Forelimb muscle (tissue), 1 donor: ENCODE results near the gene RPA1. TPM values are rescaled to one million over a fixed set of nuclear protein-coding genes. Genes with fewer than 3 reads are reported as not detected.
"Not testable (repeated sequence)": the region's sequence is repeated elsewhere in the genome, so short reads cannot be mapped to it uniquely, and the experiment has no call there.

Experiments used
- DNase-seq: peaks from one replicate; pipeline ENCODE4 v3.0.0-alpha.2; 2013; ENCODE audit warnings: low read depth
- polyA plus RNA-seq: library from polyadenylated mRNA; unstranded; fragments of 120-200 nt; gene quantifications from one replicate; pipeline ENCODE4 v1.2.1, GENCODE V29; 2013; ENCODE audit not compliant: insufficient read length

Gene RPA1
- polyA plus RNA-seq, 1 donor = 46.4 TPM

DNA sequence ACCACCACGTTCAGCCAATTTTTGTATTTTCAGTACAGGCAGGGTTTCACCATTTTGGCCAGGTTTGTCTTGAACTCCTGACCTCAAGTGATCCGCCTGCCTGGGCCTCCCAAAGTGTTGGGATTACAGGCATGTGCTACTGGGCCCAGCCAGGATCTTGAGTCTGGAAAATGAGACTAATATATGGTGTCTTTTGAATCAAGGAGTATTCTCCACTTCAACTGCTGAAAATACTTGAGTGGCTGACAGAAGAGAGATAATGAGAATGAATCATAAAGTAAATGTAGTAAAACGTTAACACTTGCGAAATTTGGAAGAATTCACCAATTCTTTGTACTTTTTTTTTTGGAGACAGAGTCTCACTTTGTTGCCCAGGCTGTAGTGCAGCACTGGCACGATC is 16.7 kb upstream of the RPA1 start:
- DNase-seq = no peak

DNA sequence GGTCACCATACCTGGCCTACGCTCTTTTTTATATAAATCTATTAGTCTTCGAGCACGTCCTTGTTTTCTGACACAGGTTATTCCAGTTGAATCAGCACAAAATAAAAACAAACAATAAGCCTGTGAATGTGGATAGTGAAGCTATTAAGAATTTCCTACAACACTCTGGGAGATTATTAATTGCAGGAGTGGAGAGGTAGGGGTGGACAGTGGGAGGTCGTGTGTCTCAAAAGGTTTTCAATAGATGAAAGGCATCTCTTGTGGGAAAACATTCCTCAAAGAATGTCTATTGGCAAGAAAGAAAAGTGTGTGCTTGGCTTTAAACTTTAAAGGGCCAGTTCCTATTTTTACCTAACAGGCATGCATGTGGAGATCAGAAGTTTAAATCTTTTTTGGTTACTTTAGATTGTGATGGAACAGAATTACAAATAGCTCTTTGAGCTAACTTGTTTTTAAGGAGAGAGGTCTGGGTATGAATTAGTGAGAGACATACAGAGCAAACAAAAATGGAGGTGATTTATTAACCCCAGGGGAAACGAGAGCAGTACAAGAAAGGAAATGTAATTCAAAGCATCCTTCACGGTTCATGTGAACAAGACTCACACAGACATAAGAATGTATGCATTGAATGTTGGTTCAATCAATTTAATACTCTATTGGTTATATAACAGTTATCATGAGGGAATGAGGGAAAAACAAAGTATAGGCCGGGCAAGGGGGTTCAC is 9.1 kb upstream of the RPA1 start:
- no peak for DNase-seq

DNA sequence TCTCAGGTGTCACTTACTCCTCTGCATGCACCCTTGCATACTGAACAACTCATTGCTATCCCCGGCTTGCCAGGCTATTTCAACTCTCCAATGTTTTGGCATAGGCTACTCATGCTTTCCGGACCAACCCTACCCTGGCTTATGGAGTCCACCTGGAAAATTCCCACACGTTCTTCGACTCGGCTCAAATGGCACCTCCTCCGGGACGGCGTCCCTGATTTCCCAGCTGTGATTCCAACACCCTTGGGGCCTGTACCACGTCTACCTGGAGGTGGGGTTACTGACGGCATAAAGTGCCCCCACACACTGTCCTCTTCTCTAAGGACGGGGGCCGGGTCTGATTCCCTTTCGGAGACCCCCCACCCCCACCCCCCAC is 601 bp upstream of the RPA1 start:
- no peak for DNase-seq

DNA sequence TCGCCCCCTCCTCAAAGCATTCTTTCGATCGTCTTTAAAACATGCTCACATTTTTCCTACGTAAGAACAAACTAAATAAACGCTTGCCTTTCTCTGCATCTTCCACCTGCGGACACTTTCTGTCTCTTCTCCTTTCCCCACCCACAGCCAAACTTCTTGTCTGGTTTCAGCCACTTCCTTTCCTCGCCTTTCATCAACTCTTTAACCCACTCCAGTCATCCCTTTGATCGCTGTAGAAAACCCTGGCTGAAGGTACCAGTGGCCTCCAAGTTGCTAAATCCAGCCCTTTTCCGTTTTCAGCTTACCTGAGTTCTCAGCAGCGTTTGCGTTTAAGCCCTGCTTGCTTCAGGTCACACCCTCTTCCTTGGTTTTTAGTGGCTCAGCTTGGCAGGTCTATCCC is 483 bp downstream of the RPA1 start:
- DNase-seq = no peak

DNA sequence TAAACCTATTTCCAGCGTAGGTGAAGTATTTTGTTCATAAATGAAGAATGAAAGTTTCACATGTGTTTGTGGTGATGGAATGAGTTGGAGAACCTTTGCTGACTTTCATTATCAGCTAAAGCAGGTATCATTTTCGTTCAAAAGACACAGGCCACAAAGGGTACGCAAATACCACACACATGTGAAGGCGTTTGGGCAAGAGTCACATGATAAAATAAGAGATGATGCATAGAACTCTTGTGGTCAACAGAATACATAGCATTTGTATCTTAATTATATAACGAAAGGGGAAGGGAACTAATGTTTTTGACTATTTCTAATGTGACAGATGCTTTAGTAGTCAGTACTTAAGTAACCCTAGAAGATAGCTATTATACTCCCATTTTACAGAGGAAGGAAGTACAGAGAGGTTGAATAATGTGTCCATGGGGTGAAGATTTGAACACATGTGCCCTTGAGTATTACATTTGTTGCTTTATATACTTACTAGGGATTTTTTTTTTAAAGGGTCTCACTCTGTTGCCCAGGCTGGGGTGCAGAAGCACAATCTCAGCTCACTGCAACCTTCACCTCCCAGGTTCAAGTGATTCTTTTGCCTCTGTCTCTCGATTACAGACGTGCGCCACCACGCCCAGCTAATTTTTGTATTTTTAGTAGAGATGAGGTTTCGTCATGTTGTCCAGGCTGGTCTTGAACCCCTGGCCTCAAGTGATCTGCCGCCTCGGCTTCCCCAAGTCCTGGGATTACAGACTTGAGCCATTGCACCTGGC is 4.8 kb downstream of the RPA1 start:
- no peak for DNase-seq

DNA sequence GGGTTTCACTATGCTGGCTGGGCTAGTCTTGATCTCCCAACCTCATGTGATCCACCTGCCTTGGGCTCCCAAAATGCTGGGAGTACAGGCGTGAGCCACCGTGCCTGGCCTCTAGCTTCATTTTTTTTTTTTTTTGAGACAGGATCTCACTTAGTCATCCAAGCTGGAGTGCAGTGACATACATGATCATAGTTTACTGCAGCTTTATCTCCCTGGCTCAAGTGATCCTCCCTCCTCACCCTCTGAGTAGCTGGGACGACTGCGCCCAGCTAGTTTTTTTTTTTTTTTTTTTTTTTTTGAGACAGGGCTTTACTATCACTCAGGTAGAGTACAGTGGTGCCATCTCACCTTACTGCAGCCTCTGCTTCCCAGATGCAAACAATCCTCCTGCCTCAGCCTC is 9.7 kb downstream of the RPA1 start:
- no peak for DNase-seq

DNA sequence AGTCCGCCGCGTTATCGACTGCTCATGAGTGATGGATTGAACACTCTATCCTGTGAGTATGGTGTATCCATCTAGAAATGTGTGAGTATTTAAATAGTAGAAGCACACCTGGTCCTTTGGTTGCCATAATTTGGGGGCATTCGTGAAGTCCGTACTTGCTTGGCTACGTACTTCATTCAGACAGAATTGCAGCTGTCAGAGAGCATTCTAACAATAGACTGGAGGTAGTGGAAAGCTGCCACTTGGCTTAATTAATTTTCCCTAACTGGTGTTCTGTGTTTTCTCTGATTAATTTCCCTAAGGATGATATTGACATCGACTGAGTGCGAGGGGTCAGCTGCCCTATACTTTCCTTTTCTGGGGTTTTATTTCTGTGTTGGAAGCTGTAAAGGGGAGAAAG is 14.1 kb downstream of the RPA1 start:
- no peak for DNase-seq

DNA sequence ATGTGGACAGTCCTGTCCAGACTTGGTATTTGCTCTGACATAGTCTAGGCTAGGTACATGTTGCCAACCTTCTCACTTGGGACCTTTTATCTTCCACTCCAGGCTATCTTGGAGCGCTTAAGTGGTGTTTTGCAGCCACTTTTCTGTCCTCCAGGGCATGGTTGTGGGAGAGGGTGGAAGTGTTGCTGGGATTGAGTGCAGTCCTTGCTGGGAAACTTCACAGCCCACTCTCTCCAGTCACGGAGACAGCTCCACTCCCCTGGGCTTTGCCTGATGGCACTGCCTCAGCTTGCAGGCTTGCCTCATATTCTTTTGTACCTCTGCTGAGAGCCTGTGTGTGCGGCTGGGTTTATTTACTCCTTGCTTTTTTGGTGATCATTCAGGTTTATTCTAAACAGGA is 17.4 kb downstream of the RPA1 start:
- DNase-seq = no peak

DNA sequence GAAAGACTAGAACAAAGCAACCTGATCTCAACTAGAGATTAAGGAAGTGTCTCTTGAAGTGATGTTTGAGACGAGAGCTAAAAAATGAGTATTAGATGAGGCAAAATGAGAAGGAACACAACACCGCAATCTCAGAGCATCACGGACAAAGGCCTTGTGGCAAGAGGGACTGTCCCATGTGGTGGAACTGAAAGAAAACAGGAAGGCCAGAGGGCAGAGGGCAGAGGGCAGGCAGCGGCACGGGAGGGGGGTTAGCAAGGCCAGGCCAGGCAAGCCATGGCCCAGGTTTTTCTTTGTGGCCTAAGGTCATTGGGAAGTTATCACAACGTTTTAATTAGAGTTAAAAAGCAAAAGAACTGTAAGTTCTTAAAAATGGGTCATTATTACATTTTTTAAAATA is 22.5 kb downstream of the RPA1 start:
- no peak for DNase-seq

DNA sequence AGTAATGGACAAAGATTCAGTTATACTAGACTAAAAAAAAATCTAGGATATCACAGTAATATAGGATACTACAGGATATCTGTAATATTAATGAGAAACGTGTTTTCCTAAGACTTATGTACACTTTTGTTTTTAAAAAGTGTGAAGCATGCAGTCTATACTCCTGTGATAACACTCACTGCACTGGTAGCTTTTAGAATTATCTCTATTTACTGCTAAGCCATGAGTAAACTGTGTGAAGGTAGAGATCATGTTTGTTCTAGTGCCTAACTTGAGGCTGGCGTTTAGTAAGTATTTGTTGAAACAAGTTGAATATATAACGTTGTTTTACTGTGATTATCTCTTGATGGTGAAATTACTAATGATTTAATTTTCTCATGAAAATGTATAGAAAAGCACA is 23.9 kb downstream of the RPA1 start:
- no peak for DNase-seq

DNA sequence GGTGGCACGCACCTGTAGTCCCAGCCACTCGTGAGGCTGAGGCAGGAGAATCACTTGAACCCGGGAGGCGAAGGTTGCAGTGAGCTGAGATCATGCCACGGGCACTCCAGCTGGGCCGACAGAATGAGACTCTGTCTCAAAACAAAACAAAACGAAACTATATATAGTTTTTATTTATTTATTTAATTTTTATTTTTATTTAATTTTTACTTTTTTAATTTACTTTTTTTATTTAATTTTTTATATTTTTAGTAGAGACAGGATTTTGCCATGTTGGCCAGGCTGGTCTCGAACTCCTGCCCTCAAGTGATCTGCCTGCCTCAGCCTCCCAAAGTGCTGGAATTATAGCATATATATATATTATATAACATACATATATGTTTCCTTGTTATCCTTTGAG is 26.7 kb downstream of the RPA1 start:
- not testable (repeated sequence) for DNase-seq

DNA sequence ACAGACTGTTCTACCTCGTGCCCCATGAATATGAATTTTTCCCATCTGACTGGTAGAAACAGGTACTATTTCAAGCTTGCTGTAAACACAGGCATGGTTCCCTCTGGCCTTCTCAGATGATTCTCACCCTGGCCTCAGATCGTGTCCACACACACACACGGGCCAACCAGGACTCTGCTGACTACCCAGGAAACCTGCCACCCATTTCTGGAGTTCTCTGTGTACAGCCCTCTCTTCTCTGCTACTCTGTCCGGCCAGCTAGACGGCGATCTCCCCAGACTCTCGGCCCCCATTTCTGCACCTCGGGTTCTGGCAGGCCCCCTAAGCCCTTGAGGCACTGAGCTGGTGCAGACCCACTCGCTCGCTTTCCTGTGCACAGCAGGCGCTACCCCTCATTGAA is 31.2 kb downstream of the RPA1 start:
- DNase-seq = no peak

DNA sequence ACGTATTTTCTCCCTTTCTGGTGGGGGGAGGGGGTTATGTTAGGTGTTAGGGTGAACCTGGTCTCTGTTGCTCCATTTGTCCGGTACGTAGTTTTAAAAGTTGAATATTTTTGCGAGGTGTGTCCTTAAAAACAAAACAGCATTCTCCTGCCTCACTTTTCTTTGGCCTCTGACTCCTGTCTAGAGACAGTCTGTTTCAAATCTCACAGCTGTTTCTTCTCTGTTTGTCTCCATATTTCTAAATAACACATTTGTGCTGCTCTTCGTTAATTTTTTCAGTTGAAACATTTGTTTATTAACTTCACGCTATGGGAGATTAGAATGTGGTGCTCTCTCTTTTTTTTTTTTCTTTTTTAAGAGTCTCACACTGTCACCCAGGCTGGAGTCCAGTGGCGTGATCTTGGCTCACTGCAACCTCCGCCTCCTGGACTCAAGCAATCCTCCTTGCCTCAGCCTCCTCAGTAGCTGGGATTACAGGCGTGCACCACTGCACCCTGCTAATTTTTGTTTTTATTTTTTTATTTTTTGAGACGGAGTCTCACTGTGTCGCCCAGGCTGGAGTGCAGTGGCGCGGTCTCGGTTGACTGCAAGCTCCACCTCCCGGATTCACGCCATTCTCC is 31.7 kb downstream of the RPA1 start:
- DNase-seq = no peak

DNA sequence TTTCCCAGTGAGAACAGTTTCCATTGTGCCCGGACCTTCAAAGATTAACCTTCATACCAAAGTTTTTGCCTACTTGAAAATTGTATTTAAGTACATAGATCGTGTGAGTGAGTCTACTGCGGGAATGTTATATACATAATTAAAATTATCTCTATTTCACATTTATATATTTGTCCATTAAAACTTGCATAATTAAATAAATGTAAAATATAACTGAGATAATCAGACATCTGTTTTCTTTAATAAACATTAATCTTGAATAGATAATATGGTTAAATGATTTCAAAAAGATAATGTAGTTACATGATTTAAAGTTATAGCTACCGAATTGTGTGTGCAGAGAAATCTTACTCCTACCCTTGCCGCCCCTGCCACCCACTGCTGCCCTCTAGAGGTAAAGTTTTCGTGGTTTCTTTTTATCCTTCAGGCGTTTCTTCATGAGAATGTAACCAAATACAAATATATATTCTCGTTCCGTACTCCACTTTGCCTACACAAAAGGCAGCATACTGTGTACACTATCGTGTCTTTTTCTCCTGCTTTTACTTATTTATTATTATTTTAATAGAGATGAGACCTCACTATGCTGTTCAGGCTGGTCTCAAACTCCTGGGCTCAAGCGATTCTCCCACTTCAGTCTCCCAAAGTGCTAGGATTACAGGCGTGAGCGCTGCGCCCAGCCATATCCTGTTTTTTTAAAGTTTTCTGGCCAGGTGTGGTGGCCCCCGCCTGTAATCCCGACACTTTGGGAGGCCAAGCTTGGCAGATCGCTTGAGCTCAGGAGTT is 35.6 kb downstream of the RPA1 start:
- no peak for DNase-seq

DNA sequence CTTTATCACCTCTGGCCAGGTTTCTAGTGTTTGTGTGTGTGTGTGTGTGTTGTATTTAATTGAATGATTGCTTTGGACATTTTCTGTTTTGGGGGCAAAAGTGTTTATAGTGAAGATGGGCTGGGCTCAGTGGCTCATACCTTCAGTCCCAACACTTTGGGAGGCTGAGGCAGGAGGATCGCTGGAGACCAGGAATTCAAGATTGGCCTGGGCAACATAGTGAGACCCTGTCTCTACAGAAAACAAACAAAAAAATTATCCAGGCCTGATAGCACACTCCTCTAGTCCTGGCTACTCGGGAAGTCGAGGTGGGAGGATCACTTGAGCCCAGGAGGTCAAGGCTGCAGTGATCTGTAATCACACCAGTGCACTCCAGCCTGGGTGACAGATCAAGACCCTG is 37.5 kb downstream of the RPA1 start:
- DNase-seq = no peak

DNA sequence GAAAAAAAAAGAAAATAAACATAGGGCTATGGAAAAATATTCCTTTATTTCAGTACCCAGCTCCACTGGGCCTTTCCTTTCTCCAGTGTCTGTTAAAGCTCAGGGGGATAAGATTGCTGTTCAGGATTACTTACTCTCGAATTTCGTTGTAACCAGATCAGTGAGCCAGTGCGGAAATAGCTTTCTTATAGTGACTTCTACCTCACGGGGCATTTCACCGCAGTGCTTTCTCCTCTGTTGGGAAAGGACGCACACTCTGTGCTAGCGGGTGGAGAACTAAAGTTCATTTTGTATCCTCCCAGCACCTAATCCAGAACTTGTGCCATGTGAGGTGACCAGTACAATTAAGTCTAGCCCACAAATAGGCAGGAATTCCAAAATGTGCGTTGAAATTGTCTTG is 38.3 kb downstream of the RPA1 start:
- DNase-seq = no peak

DNA sequence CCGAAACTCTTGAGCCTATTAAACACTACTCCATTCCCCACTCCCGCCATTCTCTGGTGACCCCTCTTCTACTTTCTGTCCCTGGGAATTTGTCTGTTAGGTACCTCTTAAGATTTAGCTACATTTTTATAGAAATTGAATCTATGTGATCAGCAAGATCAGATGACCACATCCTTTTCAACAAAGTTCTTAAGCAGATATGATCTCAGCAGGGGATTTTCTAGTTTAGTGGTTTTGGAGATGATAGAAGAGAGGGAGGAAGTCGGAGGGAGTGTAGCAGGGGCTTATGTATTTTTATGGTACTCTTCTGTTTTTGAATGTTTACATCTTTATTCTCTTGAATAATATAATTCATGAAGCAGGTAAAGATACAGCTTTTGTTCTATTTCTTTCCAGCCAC is 40.8 kb downstream of the RPA1 start:
- DNase-seq = no peak

DNA sequence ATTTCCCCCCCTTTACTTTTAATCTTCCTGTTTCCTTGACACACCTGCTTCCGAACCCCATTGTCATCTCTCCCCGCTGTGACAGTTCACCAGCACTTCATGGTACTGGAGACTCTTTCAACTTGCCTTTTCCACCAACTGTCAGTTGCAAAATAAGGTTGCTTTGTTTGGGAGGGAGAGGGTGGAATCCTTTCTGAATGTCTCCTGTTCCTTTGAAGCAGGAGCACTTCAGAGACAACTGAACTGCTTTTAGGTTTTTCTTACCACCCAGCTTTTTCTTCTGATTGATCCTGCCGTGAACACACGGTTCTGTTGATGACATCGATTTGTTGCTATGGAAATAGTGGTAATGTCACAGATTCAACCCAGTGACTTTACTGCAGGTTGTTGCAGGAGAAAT is 42.0 kb downstream of the RPA1 start:
- no peak for DNase-seq

DNA sequence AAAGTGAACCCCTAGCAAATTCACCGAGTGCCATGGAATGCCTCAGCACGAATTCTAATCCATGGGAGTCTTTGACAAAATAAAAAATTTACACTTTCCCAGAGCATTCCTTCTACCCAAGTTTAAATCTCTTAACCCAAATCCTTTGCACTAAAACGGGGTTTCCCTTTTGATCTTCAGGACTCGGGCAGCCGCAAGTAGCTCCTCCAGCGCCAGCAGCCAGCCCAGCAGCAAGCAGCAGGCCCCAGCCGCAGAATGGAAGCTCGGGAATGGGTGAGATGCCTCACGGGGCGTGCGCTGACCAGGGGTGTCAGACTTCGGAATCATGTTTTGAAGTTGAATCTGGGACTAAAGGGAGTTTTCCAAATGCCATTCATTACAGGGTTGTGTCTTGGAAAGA is 42.4 kb downstream of the RPA1 start:
- no peak for DNase-seq

DNA sequence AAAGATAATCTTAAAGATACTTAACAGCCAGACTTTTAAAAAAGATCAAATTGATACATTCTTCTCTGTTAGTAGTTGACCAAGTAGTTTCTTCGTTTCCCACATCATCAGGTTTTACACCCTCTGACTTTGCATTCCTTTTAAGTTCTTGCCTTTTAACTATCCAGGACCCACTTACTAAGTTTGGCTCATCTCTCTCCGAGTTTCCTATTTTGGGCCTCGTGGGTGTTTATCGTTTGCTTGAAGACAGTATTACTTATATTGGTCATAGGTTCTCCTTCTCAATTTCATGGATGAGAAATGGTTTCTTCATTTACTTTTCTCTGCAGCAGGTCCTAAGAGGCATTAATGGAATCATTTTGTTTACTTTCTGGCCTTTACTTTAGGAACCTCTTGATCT is 43.2 kb downstream of the RPA1 start:
- no peak for DNase-seq

DNA sequence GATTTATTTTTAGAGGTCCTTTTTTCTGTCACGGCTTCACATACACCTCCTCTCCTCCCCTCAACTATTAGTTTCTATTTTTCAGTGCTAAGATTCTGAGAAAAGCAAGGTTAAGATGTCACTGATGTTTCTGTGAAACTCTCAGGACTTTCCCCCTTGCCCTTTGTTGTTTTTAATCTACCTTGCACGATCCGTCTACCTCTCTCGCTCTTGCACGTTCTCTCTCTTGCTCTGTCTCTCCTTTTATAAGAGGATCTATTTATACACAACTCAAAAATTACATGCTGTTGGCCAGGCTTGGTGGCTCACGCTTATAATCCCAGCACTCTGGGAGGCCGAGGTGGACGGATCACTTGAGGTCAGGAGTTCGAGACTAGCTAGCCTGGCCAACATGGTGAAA is 43.6 kb downstream of the RPA1 start:
- no peak for DNase-seq

DNA sequence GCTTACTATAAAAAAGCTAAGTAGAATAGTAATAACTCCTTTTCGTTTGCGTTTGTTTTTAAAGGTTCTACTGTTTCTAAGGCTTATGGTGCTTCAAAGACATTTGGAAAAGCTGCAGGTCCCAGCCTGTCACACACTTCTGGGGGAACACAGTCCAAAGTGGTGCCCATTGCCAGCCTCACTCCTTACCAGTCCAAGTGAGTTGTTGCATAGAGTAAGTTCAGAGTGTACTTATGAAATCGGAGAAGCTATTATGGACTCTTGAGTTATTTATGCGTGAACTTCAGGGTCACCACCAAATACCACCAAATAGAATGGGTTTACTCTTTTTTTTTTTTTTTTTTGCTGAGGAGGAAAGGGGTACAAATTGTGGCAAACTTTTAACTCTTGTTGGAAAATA is 45.8 kb downstream of the RPA1 start:
- DNase-seq = no peak
